K562 treated with DMSO at 1 percent for 12 hours (cell line): Measurements from ENCODE around the gene CLPTM1L. TPM values are rescaled to one million over a fixed set of nuclear protein-coding genes. Genes with fewer than 3 reads are reported as not detected.

ENCODE experiments used
- total RNA-seq: library from RNA; unstranded; fragments of 300-600 nt; gene quantifications from 2 replicates; pipeline ENCODE4 v1.2.3, GENCODE V29; 2022; ENCODE audit not compliant: insufficient read depth

CLPTM1L gene
- 97.9 and 142 TPM in 2 replicates for total RNA-seq

GRCh38 chr5:1344975-1345838 lies at the start of gene CLPTM1L:
Gene CLPTM1L (minus strand): TSS chr5:1345099. CDS start chr5:1344841, 258 bp downstream.

GRCh38 chr5:1294835-1295649 lies 49.9 kb downstream of the CLPTM1L start, which contains the start of gene TERT:
Gene TERT (minus strand): TSS chr5:1295068. CDS start chr5:1294989, 79 bp downstream.

Other genes with a start within 250 kb of the CLPTM1L start
- gene SLC12A7, start 233.0 kb downstream of the CLPTM1L start, total RNA-seq = 1.5 and 5.0 TPM in 2 replicates
- 0.15 and 0.60 TPM in 2 replicates for gene SLC6A19, start 143.5 kb downstream of the CLPTM1L start, total RNA-seq
- gene SLC6A18, start 119.7 kb downstream of the CLPTM1L start, total RNA-seq = not detected in 2 replicates
- gene TERT, start 50.0 kb downstream of the CLPTM1L start, total RNA-seq = not detected in 2 replicates
- gene SLC6A3, start 100.3 kb upstream of the CLPTM1L start, total RNA-seq = not detected in 2 replicates
- 9.1 and 24.7 TPM in 2 replicates for gene LPCAT1, start 178.9 kb upstream of the CLPTM1L start, total RNA-seq